K562 (cell line): Measurements from ENCODE around the gene KIF12. TPM values are rescaled to one million over a fixed set of nuclear protein-coding genes. Genes with fewer than 3 reads are reported as not detected.

ENCODE experiments used
- ATAC-seq: fragments of 200-7000 bp; cut with Tn5 transposase; 3 replicates; pipeline ENCODE4 v1.9.1; 2020; ENCODE audit warnings: moderate library complexity
- BruUV-seq: library from RNA; stranded (reverse); fragments of 400-500 nt; replicated peaks from 2 replicates; lab custom pipeline; 2021; lab: Mats Ljungman, UMichigan
- CTCF ChIA-PET: fragments of 300-600 bp; formaldehyde crosslinking; extraction: SDS; loops from one replicate; lab custom pipeline; 2021; ENCODE audit warnings: low intra/inter-chr PET ratio; lab: Yijun Ruan, JAX
- POLR2A ChIA-PET: fragments of 300-600, 350-650 bp; sonication (Branson Sonifier 250); formaldehyde crosslinking; extraction: SDS; loops from one replicate; lab custom pipeline; 2021; ENCODE audit warnings: antibody characterized with exemption, inconsistent platforms; lab: Yijun Ruan, JAX
- DNase-seq, 4 experiments: peaks; one replicate each; pipeline versions ENCODE4 v3.0.0 to v3.0.0-alpha.2; 2011 to 2018; ENCODE audit warnings: low spot score in 3 of 4, mixed read lengths in 3 of 4; ENCODE audit errors: extremely low read depth in 1 of 4
- FAIRE-seq: peaks from 2 replicates; lab custom pipeline; 2011; peaks lifted over from hg19 to GRCh38; lab: Jason Lieb, UNC
- H2AFZ ChIP-seq: 2 replicates; pipeline ENCODE4 v1.6.0; 2011; ENCODE audit warnings: low read depth, low read length, control low read depth, inconsistent platforms
- H3K27ac ChIP-seq: fragments of 200-600 bp; 3 replicates; pipeline ENCODE4 v1.8.0; 2011; ENCODE audit warnings: low read depth, mild to moderate bottlenecking, control low read depth, inconsistent platforms, low read length, moderate library complexity, mixed read lengths; ENCODE audit errors: extremely low read depth
- H3K27me3 ChIP-seq, 2 experiments: fragments of 300-600 bp in 1 of 2; 2 replicates in 1 of 2; 3 replicates in 1 of 2; pipeline versions ENCODE4 v1.6.0 to v1.8.0; 2011; ENCODE audit warnings: inconsistent platforms in 2 of 2, low read length in 2 of 2, mild to moderate bottlenecking in 1 of 2, mixed read lengths in 1 of 2, moderate library complexity in 1 of 2; ENCODE audit not compliant: control insufficient read depth in 2 of 2, insufficient read depth in 2 of 2
- H3K36me3 ChIP-seq: fragments of 300-600 bp; 3 replicates; pipeline ENCODE4 v1.8.0; 2011; ENCODE audit warnings: mild to moderate bottlenecking, low read length, inconsistent platforms; ENCODE audit not compliant: control insufficient read depth, insufficient read depth
- H3K4me1 ChIP-seq, 2 experiments: fragments of 200-600 bp in 1 of 2; replicated peaks in 1 of 2; 2 replicates in 1 of 2; 3 replicates in 1 of 2; pipeline versions ENCODE4 v1.5.1 to v1.8.0; 2011; ENCODE audit warnings: inconsistent platforms in 2 of 2, low read length in 2 of 2, mild to moderate bottlenecking in 1 of 2, mixed read lengths in 1 of 2, moderate library complexity in 1 of 2; ENCODE audit not compliant: control insufficient read depth in 2 of 2, insufficient read depth in 2 of 2
- H3K4me2 ChIP-seq: 2 replicates; pipeline ENCODE4 v1.6.1; 2011; ENCODE audit warnings: low read length, control low read depth, inconsistent platforms, mixed read lengths; ENCODE audit not compliant: insufficient read depth
- H3K4me3 ChIP-seq: fragments of 200-600 bp; sonication (generic), shearing (Covaris generic); 2 replicates; pipeline ENCODE4 v1.5.1; 2016; ENCODE audit warnings: control low read depth, inconsistent platforms
- H3K79me2 ChIP-seq: fragments of 200-600 bp; 3 replicates; pipeline ENCODE4 v1.8.0; 2011; ENCODE audit warnings: low read length, inconsistent platforms; ENCODE audit not compliant: control insufficient read depth, insufficient read depth
- H3K9ac ChIP-seq, 2 experiments: 2 replicates each; pipeline versions ENCODE4 v1.6.0 to v1.6.1; 2011; ENCODE audit warnings: low read depth in 2 of 2, low read length in 2 of 2, control low read depth in 1 of 2, inconsistent platforms in 1 of 2, mild to moderate bottlenecking in 1 of 2, mixed read lengths in 1 of 2; ENCODE audit not compliant: insufficient read depth in 1 of 2
- H3K9me1 ChIP-seq: one replicate; pipeline ENCODE4 v1.6.0; 2011; ENCODE audit warnings: inconsistent platforms, mild to moderate bottlenecking, low read length, moderate library complexity; ENCODE audit not compliant: control insufficient read depth, insufficient read depth
- H3K9me3 ChIP-seq: replicated peaks from 2 replicates; pipeline ENCODE4 v1.5.1; 2011; ENCODE audit warnings: low read depth, low read length, inconsistent platforms; ENCODE audit not compliant: control insufficient read depth, insufficient read depth
- H4K20me1 ChIP-seq: replicated peaks from 2 replicates; pipeline ENCODE4 v1.6.1; 2011; ENCODE audit warnings: low read length, inconsistent platforms, mixed read lengths; ENCODE audit not compliant: control insufficient read depth, insufficient read depth
- FOXK2 ChIP-seq, 2 experiments: fragments of 450-650 bp; IDR thresholded peaks in 1 of 2; conservative IDR thresholded peaks in 1 of 2; 2 replicates each; pipeline ENCODE4 v1.6.1; 2016; ENCODE audit warnings: low read depth in 2 of 2, mild to moderate bottlenecking in 1 of 2
- FOXP1 ChIP-seq: sonication (generic); formaldehyde crosslinking; IDR thresholded peaks from 2 replicates; pipeline ENCODE4 v1.8.0; 2022; ENCODE audit warnings: mild to moderate bottlenecking, missing genetic modification reagents
- NFATC3 ChIP-seq: fragments of 450-650 bp; IDR thresholded peaks from 2 replicates; pipeline ENCODE4 v1.6.1; 2017; ENCODE audit warnings: mild to moderate bottlenecking
- ZNF695 ChIP-seq: fragments of 450-650 bp; formaldehyde crosslinking; IDR thresholded peaks from 2 replicates; pipeline ENCODE4 v1.4.0; 2020; ENCODE audit warnings: mild to moderate bottlenecking, moderate library complexity
- WGBS: fragments of 100-300 bp; shearing (Covaris generic); methylation state at CpG from one replicate; pipeline ENCODE4 v1.1.6; 2016; ENCODE audit warnings: low coverage, mixed read lengths; ENCODE audit not compliant: insufficient coverage; ENCODE audit errors: missing lambda C conversion rate; 5-methylcytosine and 5-hydroxymethylcytosine counted together
- in situ Hi-C: fragments of 300-500 bp; cut with MboI; formaldehyde crosslinking; loops from 4 replicates; pipeline ENCODE4 v1.15.0; 2018; ENCODE audit warnings: inconsistent platforms, mixed read lengths
- intact Hi-C: fragments of 100-400 bp; cut with micrococcal nuclease; formaldehyde crosslinking; loops from 2 replicates; pipeline ENCODE4 v1.14.2; 2022
- polyA plus RNA-seq, 8 experiments: library from polyadenylated mRNA; depleted of rRNA in 4 of 8; stranded (reverse) in 5 of 8; unstranded in 3 of 8; fragments of >200 nt; fragmentation: Nextera tagmentation in 2 of 8; fragmentation: Illumina TruSeq in 1 of 8; extraction: Ambion mirVana in 2 of 8; extraction: Trizol in 1 of 8; gene quantifications; 2 replicates each; pipeline versions ENCODE4 v1.2.1 to v1.2.3, GENCODE V29; 2011 to 2014; ENCODE audit warnings: inconsistent platforms in 1 of 8, missing spikeins in 1 of 8
- total RNA-seq, 7 experiments: library from RNA; depleted of rRNA in 6 of 7; stranded (reverse); fragments of >200 nt in 6 of 7; fragmentation: Illumina TruSeq in 2 of 7; extraction: Trizol in 2 of 7; gene quantifications; 2 replicates each; pipeline versions ENCODE4 v1.2.1 to v1.2.3, GENCODE V29; 2011 to 2021; ENCODE audit warnings: low replicate concordance in 1 of 7
- TF ChIP-seq, protein P1 (sequence below): IDR thresholded peaks from 3 replicates; pipeline ENCODE4 v1.6.1; 2011; ENCODE audit warnings: borderline replicate concordance, mild to moderate bottlenecking, moderate library complexity; ENCODE audit not compliant: insufficient read length; ENCODE audit errors: extremely low read depth
- TF ChIP-seq, protein P2 (sequence below), 3 experiments: fragments of 200-800 bp in 1 of 3; sonication (Bioruptor generic) in 1 of 3; sonication (generic) in 1 of 3; formaldehyde crosslinking in 1 of 3; IDR thresholded peaks; 2 replicates each; pipeline versions ENCODE4 v1.6.1 to v1.8.0; 2016 to 2022; ENCODE audit warnings: mild to moderate bottlenecking in 2 of 3, missing compliant biosample characterization in 2 of 3, missing genetic modification characterization in 2 of 3, missing genetic modification reagents in 1 of 3
- TF ChIP-seq, protein P3 (sequence below): fragments of 450-650 bp; formaldehyde crosslinking; IDR thresholded peaks from 2 replicates; pipeline ENCODE4 v1.4.0; 2020; ENCODE audit warnings: mild to moderate bottlenecking, moderate library complexity

KIF12 gene
- total and polyA plus RNA-seq, 9 of the 15 experiments (the other 6 are each of a cell fraction or from before 2014, with no cell fraction given): not detected

DNA sequence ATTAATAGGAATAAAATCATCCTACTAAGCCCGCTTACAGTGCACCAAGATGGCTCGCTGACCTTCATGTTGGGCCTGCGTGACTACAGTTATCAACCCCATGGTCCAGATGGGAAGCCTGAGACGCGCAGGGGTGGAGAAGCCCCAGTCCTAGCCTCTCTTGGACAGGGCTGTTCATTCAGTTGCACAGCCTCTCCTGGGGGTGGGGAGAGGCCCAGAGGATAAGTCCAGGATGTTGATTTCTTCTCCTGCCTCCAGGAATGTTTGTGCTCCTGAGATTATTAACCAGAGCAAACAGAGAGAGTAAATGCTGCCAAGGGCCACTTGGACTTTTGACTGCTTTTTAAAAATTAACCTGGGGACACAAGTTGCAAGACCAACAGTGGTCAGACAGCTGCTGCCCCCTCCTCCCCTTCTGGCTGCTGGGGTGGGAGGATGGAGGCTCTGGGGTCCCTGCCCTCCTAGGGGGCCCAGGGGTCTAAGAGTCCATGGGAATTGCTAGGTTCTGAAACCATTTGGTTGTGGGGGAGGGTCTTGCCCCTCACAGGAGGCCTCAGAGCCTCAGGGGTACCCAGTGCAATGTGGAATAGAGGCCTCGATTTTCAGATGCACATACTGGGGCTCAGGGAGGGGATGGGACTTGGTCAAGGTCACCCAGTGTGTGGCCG lies 18.2 kb downstream of the KIF12 start:
- TF ChIP-seq NFATC3 (no peak), FOXP1 (CRISPR knock-in tag) (no peak), FOXK2 (conservative IDR thresholded peaks at IDR 0.05 in 1 of 2, IDR thresholded peaks at IDR 0.05 in 1 of 2; ENCODE audit: low read depth in 2 of 2) (no peak), ZNF695 (CRISPR knock-in tag) (no peak)
- TF ChIP-seq, protein P1, sequence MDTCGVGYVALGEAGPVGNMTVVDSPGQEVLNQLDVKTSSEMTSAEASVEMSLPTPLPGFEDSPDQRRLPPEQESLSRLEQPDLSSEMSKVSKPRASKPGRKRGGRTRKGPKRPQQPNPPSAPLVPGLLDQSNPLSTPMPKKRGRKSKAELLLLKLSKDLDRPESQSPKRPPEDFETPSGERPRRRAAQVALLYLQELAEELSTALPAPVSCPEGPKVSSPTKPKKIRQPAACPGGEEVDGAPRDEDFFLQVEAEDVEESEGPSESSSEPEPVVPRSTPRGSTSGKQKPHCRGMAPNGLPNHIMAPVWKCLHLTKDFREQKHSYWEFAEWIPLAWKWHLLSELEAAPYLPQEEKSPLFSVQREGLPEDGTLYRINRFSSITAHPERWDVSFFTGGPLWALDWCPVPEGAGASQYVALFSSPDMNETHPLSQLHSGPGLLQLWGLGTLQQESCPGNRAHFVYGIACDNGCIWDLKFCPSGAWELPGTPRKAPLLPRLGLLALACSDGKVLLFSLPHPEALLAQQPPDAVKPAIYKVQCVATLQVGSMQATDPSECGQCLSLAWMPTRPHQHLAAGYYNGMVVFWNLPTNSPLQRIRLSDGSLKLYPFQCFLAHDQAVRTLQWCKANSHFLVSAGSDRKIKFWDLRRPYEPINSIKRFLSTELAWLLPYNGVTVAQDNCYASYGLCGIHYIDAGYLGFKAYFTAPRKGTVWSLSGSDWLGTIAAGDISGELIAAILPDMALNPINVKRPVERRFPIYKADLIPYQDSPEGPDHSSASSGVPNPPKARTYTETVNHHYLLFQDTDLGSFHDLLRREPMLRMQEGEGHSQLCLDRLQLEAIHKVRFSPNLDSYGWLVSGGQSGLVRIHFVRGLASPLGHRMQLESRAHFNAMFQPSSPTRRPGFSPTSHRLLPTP: no peak
- TF ChIP-seq, protein P2, sequence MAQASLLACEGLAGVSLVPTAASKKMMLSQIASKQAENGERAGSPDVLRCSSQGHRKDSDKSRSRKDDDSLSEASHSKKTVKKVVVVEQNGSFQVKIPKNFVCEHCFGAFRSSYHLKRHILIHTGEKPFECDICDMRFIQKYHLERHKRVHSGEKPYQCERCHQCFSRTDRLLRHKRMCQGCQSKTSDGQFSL (CRISPR knock-in tag; IDR thresholded peaks at IDR 0.05): no peak
- TF ChIP-seq, protein P2 (tag; IDR thresholded peaks at IDR 0.05): no peak
- TF ChIP-seq, protein P3, sequence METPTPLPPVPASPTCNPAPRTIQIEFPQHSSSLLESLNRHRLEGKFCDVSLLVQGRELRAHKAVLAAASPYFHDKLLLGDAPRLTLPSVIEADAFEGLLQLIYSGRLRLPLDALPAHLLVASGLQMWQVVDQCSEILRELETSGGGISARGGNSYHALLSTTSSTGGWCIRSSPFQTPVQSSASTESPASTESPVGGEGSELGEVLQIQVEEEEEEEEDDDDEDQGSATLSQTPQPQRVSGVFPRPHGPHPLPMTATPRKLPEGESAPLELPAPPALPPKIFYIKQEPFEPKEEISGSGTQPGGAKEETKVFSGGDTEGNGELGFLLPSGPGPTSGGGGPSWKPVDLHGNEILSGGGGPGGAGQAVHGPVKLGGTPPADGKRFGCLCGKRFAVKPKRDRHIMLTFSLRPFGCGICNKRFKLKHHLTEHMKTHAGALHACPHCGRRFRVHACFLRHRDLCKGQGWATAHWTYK: no peak
- TF ChIP-seq, all 486 proteins: peak for 0
- WGBS: 4% methylated on average over 7 of the region's 7 CpGs
- no peak overlapping the region for H3K4me3 ChIP-seq
- H3K4me1 ChIP-seq: peaks cover 5 to 6% of the 10 kb centered on the region in 2 experiments; a peak in 4 of 5 replicates
- no peaks in the 10 kb centered on the region for H3K36me3 ChIP-seq
- ChIA-PET POLR2A (no interaction called here), CTCF (no interaction called here)
- no peak overlapping the region for H3K27ac ChIP-seq
- BruUV-seq: no TSS peak
- ATAC-seq (no peak), FAIRE-seq (no peak), DNase-seq (no peak)
- H3K27me3 ChIP-seq: peaks cover 6 to 46% of the 10 kb centered on the region in 2 experiments; a peak in 4 of 5 replicates
- no peaks in the 10 kb centered on the region for H3K9me1 ChIP-seq
- in situ Hi-C loops (loop anchor here (10.0 kb wide), 1 partner anchor 204 kb away; no protein-coding TSS in a partner anchor), intact Hi-C loops (no loop called here)
- no peak overlapping the region for H3K9ac ChIP-seq
- H3K9me3 ChIP-seq: no peaks in the 10 kb centered on the region
- H3K4me2 ChIP-seq: no peak overlapping the region
- no peaks in the 10 kb centered on the region for H3K79me2 ChIP-seq
- H4K20me1 ChIP-seq: no peaks in the 10 kb centered on the region
- no peak overlapping the region for H2AFZ ChIP-seq
